Measurements from ENCODE around the gene TMEM217. TPM values are rescaled to one million over a fixed set of nuclear protein-coding genes. Genes with fewer than 3 reads are reported as not detected.

The TMEM217 gene
- total RNA-seq, 1 donor from 2014 or later = 2.7 TPM

DNA sequence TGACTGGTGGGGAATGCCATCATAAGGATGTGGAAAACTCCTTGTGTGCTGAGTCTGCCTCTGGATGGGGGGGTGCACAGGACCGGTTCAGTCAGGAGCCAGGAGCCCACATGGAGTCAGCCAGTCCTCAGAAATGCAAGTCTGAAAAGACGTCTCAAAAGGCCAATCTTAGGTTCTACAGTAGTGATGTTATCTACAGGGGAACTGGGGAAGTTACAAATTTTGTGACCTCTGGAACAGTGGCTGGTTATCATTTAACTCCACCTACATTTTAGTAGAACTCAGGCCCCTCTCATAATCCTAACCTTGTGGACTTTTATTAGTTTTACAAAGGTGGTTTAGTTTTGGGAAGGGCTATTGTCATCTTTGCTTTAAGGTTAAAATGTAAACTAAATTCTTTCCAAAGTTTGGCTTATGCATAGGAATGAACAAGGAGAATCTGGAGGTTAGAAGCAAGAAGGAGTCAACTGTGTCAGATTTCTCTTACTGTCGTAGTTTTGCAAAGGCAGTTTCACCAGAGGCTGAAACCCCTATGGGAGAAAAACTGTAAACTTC, 14.1 kb downstream of the TMEM217 start:
- H3K4me1 Mint-ChIP-seq = peaks cover 56% of the 10 kb centered on the region
- peaks cover 5% of the 10 kb centered on the region for H3K27me3 Mint-ChIP-seq (ENCODE audit: low read depth)
- no peak overlapping the region for H3K4me3 Mint-ChIP-seq
- peak overlapping the region; percentile 94 for H3K27ac Mint-ChIP-seq
- TF ChIP-seq, protein P1, sequence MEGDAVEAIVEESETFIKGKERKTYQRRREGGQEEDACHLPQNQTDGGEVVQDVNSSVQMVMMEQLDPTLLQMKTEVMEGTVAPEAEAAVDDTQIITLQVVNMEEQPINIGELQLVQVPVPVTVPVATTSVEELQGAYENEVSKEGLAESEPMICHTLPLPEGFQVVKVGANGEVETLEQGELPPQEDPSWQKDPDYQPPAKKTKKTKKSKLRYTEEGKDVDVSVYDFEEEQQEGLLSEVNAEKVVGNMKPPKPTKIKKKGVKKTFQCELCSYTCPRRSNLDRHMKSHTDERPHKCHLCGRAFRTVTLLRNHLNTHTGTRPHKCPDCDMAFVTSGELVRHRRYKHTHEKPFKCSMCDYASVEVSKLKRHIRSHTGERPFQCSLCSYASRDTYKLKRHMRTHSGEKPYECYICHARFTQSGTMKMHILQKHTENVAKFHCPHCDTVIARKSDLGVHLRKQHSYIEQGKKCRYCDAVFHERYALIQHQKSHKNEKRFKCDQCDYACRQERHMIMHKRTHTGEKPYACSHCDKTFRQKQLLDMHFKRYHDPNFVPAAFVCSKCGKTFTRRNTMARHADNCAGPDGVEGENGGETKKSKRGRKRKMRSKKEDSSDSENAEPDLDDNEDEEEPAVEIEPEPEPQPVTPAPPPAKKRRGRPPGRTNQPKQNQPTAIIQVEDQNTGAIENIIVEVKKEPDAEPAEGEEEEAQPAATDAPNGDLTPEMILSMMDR (IDR thresholded peaks at IDR 0.05; ENCODE audit: unreplicated experiment) = no peak
- peaks cover 15% of the 10 kb centered on the region for H3K9me3 Mint-ChIP-seq
- H3K36me3 Mint-ChIP-seq = peaks cover 1% of the 10 kb centered on the region
- no peak for DNase-seq (ENCODE audit: low spot score in 2 of 2, unreplicated experiment in 2 of 2)

DNA sequence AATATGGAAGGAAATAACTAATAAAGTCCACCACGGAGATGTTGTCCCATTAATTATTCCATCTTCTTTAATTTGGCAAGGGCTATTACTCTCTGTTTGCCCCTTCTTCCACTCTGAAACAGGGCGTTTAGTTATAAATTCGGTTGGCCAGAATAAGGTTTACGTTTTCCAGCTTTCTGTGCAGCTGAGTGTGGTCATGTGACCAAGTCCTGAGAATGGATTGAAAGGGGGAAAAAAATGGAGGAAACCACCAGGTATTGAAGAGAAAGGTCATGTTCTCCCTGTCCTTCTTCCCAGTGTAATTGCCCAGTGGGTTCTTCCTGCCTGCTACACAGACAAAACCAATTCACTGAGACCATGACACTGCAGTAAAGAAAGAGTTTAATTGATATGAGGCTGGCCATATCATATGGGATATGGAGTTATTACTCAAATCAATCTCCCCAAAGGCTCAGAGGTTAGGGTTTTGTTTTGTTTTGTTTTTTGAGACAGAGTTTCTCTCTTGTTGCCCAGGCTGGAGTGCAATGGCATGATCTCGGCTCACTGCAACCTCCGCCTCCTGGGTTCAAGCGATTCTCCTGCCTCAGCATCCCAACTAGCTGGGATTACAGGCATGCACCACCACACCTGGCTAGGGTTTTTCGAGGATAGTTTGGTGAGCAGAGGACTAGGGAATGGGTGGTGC, 14.7 kb downstream of the TMEM217 start:
- H3K4me3 Mint-ChIP-seq = no peak overlapping the region
- peak overlapping the region; percentile 90 for H3K27ac Mint-ChIP-seq
- peaks cover 56% of the 10 kb centered on the region for H3K4me1 Mint-ChIP-seq
- H3K36me3 Mint-ChIP-seq = peaks cover 1% of the 10 kb centered on the region
- no peak for DNase-seq (ENCODE audit: low spot score in 2 of 2, unreplicated experiment in 2 of 2)
- TF ChIP-seq, protein P1 (IDR thresholded peaks at IDR 0.05; ENCODE audit: unreplicated experiment) = no peak
- H3K27me3 Mint-ChIP-seq (ENCODE audit: low read depth) = peaks cover 1% of the 10 kb centered on the region
- H3K9me3 Mint-ChIP-seq = peaks cover 8% of the 10 kb centered on the region

DNA sequence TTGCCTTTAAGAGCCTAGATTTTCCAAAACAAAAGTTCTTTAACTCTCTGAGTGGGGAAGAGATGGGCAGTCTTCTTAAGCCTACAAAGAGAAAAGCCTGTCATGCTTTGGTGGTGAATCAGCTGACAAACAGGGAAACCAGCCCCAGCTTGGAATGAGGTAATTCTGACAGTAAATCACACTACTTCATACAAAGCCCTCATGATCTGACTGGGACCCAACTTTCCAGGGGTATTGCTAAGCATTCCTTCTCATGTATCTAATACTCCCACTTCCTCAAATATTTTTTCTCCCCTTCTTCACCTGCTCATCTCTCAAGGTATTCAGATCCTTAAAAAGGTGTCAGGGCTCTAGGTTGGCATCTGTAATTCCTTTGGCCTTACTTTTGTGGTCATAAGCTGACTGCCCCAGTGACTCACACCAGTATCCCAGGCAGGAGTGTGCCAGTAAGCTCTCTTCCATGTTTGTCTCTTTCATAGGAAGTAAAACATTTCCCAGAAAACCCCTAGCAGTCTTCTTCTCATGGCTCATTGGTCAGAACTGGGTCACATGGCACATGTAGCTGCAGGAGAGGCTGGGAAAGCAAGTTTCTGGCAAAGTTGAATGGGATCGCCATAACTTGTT, 15.4 kb downstream of the TMEM217 start:
- Mint-ChIP-seq H3K27me3 (ENCODE audit: low read depth) (no peaks in the 10 kb centered on the region), H3K9me3 (peaks cover 4% of the 10 kb centered on the region), H3K36me3 (peaks cover 1% of the 10 kb centered on the region), H3K27ac (peak overlapping the region; percentile 90), H3K4me3 (no peak overlapping the region), H3K4me1 (peaks cover 58% of the 10 kb centered on the region)
- no peak for DNase-seq (ENCODE audit: low spot score in 2 of 2, unreplicated experiment in 2 of 2)
- TF ChIP-seq, protein P1 (IDR thresholded peaks at IDR 0.05; ENCODE audit: unreplicated experiment) = no peak

DNA sequence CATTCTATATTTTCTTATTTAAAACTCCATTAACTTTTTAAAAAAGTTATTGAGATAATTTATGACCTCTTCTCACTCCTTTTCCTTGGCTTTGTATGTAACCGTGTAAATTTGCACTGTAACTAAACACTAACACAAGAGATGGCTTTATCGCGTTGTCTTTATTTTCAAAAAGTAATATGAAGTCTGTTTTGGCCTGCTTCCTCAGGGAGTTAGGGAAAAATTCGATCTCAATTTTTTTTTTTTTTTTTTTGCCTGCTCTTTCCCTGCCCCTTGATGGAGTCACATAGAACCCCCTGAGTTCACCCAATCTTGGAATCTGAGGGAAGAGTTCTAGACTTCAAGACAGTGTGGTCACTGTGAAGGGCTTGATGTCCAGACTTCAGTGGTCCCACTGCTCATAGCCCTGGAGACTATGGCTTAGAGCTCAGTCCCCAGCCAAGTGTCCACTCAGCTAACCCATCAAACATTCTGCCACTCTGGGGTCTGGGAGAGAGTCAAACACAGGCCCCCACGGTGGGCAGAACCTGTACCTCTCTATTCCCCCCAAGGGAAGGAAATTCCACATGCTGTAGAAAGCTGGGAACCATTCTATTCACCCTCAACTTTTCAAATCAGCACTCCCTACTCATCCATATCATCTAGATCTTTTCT, 16.0 kb downstream of the TMEM217 start:
- Mint-ChIP-seq H3K9me3 (peaks cover under 1% of the 10 kb centered on the region), H3K27me3 (ENCODE audit: low read depth) (no peaks in the 10 kb centered on the region), H3K36me3 (no peaks in the 10 kb centered on the region), H3K27ac (peak overlapping the region; percentile 90), H3K4me1 (peaks cover 63% of the 10 kb centered on the region), H3K4me3 (no peak overlapping the region)
- DNase-seq (ENCODE audit: low spot score in 2 of 2, unreplicated experiment in 2 of 2) = no peak
- TF ChIP-seq, protein P1 (IDR thresholded peaks at IDR 0.05; ENCODE audit: unreplicated experiment) = no peak

DNA sequence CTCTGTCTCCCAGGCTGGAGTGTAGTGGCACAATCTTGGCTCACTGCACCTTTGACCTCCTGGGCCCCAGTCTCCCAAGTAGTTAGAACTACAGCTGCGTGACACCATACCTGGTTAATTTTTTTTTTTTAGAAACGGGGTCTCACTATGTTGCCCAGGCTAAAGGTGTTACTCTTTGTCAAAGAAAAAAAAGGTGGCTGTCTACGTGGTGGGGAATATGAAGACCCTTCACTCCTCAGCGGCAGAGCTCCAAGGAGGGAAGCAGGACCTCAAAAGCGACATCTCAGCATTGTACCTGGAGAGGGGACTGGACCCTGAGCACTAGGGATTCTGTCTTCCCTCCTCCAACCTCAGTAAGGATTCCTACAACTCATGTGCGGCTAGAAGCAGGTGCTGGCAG, 16.8 kb downstream of the TMEM217 start:
- Mint-ChIP-seq H3K27me3 (ENCODE audit: low read depth) (no peaks in the 10 kb centered on the region), H3K9me3 (no peaks in the 10 kb centered on the region), H3K36me3 (no peaks in the 10 kb centered on the region), H3K4me3 (no peak overlapping the region), H3K4me1 (peaks cover 62% of the 10 kb centered on the region), H3K27ac (peak overlapping the region; percentile 34)
- TF ChIP-seq, protein P1 (IDR thresholded peaks at IDR 0.05; ENCODE audit: unreplicated experiment) = no peak
- no peak for DNase-seq (ENCODE audit: low spot score in 2 of 2, unreplicated experiment in 2 of 2)
